MCF 10A (cell line): ENCODE measurements around the gene TTC9B. TPM values are rescaled to one million over a fixed set of nuclear protein-coding genes. Genes with fewer than 3 reads are reported as not detected.

Experiments
- BruUV-seq: library from RNA; stranded (reverse); fragments of 400-500 nt; replicated peaks from 2 replicates; lab custom pipeline; 2021; lab: Mats Ljungman, UMichigan
- CTCF ChIA-PET: fragments of 300-600 bp; sonication (Branson Sonifier 250); formaldehyde crosslinking; extraction: SDS; loops from one replicate; lab custom pipeline; 2021; ENCODE audit warnings: antibody characterized with exemption, inconsistent platforms; lab: Yijun Ruan, JAX
- POLR2A ChIA-PET: fragments of 300-600, 350-650 bp; sonication (Branson Sonifier 250); formaldehyde crosslinking; extraction: SDS; loops from one replicate; lab custom pipeline; 2020; ENCODE audit warnings: antibody characterized with exemption, inconsistent platforms; lab: Yijun Ruan, JAX
- DNase-seq: peaks from one replicate; pipeline ENCODE4 v3.0.0-alpha.2; 2018; ENCODE audit not compliant: unreplicated experiment
- H3K27ac Mint-ChIP-seq: one replicate; pipeline ENCODE4 v1.8.0; 2022; ENCODE audit warnings: mild to moderate bottlenecking, low read depth, mixed read lengths; ENCODE audit not compliant: unreplicated experiment
- H3K27me3 Mint-ChIP-seq: one replicate; pipeline ENCODE4 v1.8.0; 2022; ENCODE audit warnings: mixed read lengths; ENCODE audit not compliant: insufficient read depth, unreplicated experiment
- H3K36me3 Mint-ChIP-seq: one replicate; pipeline ENCODE4 v1.8.0; 2022; ENCODE audit warnings: mild to moderate bottlenecking, moderate library complexity, mixed read lengths; ENCODE audit not compliant: insufficient read depth, unreplicated experiment
- H3K4me1 Mint-ChIP-seq: one replicate; pipeline ENCODE4 v1.8.0; 2022; ENCODE audit warnings: mixed read lengths; ENCODE audit not compliant: insufficient read depth, unreplicated experiment
- H3K4me3 Mint-ChIP-seq: one replicate; pipeline ENCODE4 v1.8.0; 2022; ENCODE audit warnings: mild to moderate bottlenecking, moderate library complexity, mixed read lengths; ENCODE audit not compliant: unreplicated experiment
- H3K9me3 Mint-ChIP-seq: one replicate; pipeline ENCODE4 v1.8.0; 2022; ENCODE audit warnings: mixed read lengths; ENCODE audit not compliant: unreplicated experiment
- intact Hi-C: fragments of 100-400 bp; cut with micrococcal nuclease; formaldehyde crosslinking; loops from 2 replicates; pipeline ENCODE4 v1.14.1; 2022
- total RNA-seq: library from RNA; stranded (reverse); gene quantifications from 2 replicates; pipeline ENCODE4 v1.2.3, GENCODE V29; 2022
- TF ChIP-seq, protein P1 (sequence below): fragments of 200-600 bp; IDR thresholded peaks from one replicate; pipeline ENCODE4 v1.8.0; 2022; ENCODE audit warnings: antibody characterized with exemption, mild to moderate bottlenecking; ENCODE audit not compliant: unreplicated experiment

The TTC9B gene
- total RNA-seq, 1 experiment from 2014 or later: not detected

DNA sequence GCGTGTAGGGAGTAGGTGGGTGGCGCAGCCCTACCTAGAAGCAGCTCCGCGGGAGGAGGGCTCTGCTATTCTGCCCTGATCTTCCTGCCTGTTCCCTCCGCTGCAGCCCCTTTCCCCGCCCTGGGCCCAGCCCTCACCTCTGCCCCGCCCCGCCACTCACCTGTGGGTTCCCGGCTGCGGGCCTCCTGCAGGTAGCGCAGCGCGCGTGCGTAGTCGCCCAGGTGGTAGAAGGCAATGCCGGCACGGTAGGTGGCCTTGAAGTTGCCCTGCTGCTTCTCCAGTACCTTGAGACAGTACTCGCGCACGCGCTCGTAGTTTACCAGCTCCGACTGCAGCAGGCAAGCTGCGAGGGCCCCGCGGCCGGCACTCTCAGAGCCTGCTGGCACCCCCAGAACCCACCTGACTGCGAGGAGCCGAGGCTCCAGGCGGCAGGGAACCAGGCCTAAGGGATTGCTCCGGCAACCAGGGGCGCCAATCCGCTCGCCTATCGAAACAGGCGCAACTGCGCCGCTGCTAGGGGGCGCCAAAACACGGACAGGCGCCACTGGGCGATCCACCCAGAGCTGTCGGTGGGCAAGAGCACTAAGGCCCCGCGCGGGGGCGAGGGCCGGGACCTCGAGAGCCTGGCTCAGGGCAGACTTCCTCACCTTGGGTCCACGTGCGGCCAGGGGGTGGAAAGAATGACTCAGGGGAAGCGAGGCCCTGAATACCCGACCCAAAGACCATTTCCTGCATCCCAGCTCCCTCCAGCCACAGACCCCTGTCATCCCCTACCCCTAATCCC lies 965 bp downstream of the TTC9B start:
- Mint-ChIP-seq H3K9me3 (peaks cover 6% of the 10 kb centered on the region), H3K4me1 (peaks cover 26% of the 10 kb centered on the region), H3K27ac (no peak overlapping the region), H3K27me3 (peaks cover 15% of the 10 kb centered on the region), H3K36me3 (peaks cover 7% of the 10 kb centered on the region), H3K4me3 (no peak overlapping the region)
- intact Hi-C loops: no loop called here
- TF ChIP-seq, protein P1, sequence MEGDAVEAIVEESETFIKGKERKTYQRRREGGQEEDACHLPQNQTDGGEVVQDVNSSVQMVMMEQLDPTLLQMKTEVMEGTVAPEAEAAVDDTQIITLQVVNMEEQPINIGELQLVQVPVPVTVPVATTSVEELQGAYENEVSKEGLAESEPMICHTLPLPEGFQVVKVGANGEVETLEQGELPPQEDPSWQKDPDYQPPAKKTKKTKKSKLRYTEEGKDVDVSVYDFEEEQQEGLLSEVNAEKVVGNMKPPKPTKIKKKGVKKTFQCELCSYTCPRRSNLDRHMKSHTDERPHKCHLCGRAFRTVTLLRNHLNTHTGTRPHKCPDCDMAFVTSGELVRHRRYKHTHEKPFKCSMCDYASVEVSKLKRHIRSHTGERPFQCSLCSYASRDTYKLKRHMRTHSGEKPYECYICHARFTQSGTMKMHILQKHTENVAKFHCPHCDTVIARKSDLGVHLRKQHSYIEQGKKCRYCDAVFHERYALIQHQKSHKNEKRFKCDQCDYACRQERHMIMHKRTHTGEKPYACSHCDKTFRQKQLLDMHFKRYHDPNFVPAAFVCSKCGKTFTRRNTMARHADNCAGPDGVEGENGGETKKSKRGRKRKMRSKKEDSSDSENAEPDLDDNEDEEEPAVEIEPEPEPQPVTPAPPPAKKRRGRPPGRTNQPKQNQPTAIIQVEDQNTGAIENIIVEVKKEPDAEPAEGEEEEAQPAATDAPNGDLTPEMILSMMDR: peak; percentile 26
- POLR2A ChIA-PET: interaction anchor here (0.7 kb wide), 1 partner anchor 13 kb away, joined by 4 read pairs; no protein-coding TSS in a partner anchor
- CTCF ChIA-PET: interaction anchor here (0.5 kb wide), 1 partner anchor 1851 kb away, joined by 3 read pairs; no protein-coding TSS in a partner anchor
- no TSS peak for BruUV-seq
- DNase-seq: no peak

GRCh38 chr19:40216777-40217026 lies 1.5 kb downstream of the TTC9B start:
- no peak for DNase-seq
- peaks cover 7% of the 10 kb centered on the region for H3K36me3 Mint-ChIP-seq
- BruUV-seq: no TSS peak
- CTCF ChIA-PET: no interaction called here
- no peak overlapping the region for H3K4me3 Mint-ChIP-seq
- TF ChIP-seq, protein P1: no peak
- H3K4me1 Mint-ChIP-seq: peaks cover 21% of the 10 kb centered on the region
- peaks cover 1% of the 10 kb centered on the region for H3K9me3 Mint-ChIP-seq
- peaks cover 15% of the 10 kb centered on the region for H3K27me3 Mint-ChIP-seq
- H3K27ac Mint-ChIP-seq: no peak overlapping the region
- POLR2A ChIA-PET: no interaction called here
- intact Hi-C loops: no loop called here

GRCh38 chr19:40216013-40216776 lies 2.0 kb downstream of the TTC9B start:
- H3K9me3 Mint-ChIP-seq: no peaks in the 10 kb centered on the region
- no peak overlapping the region for H3K4me3 Mint-ChIP-seq
- ChIA-PET CTCF (no interaction called here), POLR2A (interaction anchor here (0.6 kb wide), 1 partner anchor 54 kb away, joined by 3 read pairs; no protein-coding TSS in a partner anchor)
- no peak overlapping the region for H3K27ac Mint-ChIP-seq
- DNase-seq: no peak
- H3K27me3 Mint-ChIP-seq: peaks cover 15% of the 10 kb centered on the region
- H3K4me1 Mint-ChIP-seq: peaks cover 21% of the 10 kb centered on the region
- H3K36me3 Mint-ChIP-seq: peaks cover 8% of the 10 kb centered on the region
- no TSS peak for BruUV-seq
- intact Hi-C loops: no loop called here
- TF ChIP-seq, protein P1: no peak

GRCh38 chr19:40214936-40215335 lies 3.2 kb downstream of the TTC9B start:
- no TSS peak for BruUV-seq
- CTCF ChIA-PET: interaction anchor here (0.7 kb wide), 1 partner anchor 75 kb away, joined by 3 read pairs; no protein-coding TSS in a partner anchor

More at GRCh38 chr19:40214936-40215335, 3.2 kb downstream of the TTC9B start:
- POLR2A ChIA-PET: no interaction called here
- Mint-ChIP-seq H3K27me3 (peaks cover 15% of the 10 kb centered on the region), H3K4me1 (peaks cover 16% of the 10 kb centered on the region), H3K27ac (no peak overlapping the region), H3K4me3 (no peak overlapping the region), H3K9me3 (no peaks in the 10 kb centered on the region), H3K36me3 (peaks cover 14% of the 10 kb centered on the region)
- intact Hi-C loops: no loop called here
- DNase-seq: no peak
- TF ChIP-seq, protein P1: no peak
